Suppressor macrophage treated with lipopolysaccharide for 4 hours (primary cell): ENCODE data around the gene IL26.
A peak's percentile ranks its signal among the peaks of the same experiment; 100 is the strongest.
"Not testable (repeated sequence)": the region's sequence is repeated elsewhere in the genome, so short reads cannot be mapped to it uniquely, and the experiment has no call there.

ENCODE experiments used
- DNase-seq: peaks from one replicate; pipeline ENCODE4 v3.0.0-alpha.2; 2020

IL26 gene

GRCh38 chr12:68239309-68239982 is 13.8 kb upstream of the IL26 start:
- DNase-seq = no peak

GRCh38 chr12:68237619-68238018 is 12.0 kb upstream of the IL26 start:
- no peak for DNase-seq

DNA sequence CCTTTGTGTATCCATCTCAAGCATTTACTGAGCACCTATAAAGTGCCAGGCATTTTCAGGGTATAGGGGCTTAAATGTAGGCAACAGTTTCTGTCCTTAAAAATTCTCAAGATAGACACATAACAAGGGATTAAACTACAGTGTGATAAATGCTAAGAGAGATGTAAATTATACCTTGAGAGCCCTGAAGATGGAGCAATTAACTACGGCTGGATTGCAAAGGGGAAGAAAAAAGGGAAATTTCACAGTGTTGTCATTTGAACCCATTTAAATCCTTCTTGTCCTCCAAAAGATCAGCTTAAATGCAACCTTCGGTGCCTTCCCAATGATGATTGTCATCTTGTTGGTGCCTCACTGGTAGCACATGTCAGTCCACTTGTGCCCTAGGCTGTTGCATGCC is 11.5 kb upstream of the IL26 start:
- peak; percentile 24 for DNase-seq

DNA sequence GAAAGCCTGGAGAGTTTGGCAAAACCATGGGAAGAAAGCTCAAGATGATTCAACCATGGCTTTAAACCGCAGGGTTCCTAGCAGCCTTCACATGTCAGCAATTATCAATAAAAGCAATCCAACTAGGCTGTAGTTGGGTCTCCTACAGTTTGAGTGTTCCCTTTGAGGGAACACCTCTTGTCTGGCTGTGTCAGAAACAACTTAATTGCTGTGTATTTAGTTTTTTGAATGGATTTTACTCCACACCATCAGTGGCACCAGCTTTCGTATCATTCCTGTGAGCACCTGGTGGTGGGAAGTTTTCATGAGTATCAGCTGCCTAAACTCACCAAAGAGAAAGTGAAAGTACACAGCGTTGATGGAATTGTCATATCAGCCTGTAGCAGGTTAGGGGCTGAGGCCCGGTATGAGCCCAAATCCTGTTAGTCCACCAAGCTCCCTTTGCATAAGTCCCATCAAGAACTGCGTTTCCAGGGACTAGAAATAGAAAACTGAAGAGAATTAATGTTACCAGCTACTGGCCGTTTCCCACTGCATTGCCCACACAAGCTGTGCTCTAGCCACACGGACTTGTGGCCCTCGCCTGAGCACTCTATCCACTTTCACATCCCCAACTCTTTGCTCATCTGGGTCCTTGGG is 10.9 kb upstream of the IL26 start:
- peak; percentile 35 for DNase-seq

GRCh38 chr12:68235576-68235975 is 10.0 kb upstream of the IL26 start:
- peak; percentile 12 for DNase-seq

GRCh38 chr12:68234140-68234539 is 8.5 kb upstream of the IL26 start:
- DNase-seq = no peak

DNA sequence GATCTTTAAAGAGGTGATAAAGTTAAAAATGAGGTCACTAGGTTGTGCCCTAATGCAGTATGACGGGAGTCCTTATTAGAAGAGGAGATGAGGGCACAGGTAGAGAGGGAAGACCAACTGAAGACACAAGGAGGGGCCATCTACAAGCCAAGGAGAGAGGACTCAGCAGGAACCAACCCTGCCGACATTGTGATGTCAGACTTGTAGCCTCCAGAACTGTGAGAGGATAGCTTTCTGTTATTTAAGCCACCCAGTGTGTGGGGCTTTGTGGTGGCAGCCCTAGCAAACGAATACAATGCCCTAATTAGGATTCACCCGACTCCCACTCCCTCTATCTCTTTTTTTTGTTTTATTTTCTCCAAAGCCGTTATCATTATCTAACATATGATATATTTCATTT is 7.9 kb upstream of the IL26 start:
- DNase-seq = no peak

GRCh38 chr12:68231691-68232090 is 6.1 kb upstream of the IL26 start:
- no peak for DNase-seq

DNA sequence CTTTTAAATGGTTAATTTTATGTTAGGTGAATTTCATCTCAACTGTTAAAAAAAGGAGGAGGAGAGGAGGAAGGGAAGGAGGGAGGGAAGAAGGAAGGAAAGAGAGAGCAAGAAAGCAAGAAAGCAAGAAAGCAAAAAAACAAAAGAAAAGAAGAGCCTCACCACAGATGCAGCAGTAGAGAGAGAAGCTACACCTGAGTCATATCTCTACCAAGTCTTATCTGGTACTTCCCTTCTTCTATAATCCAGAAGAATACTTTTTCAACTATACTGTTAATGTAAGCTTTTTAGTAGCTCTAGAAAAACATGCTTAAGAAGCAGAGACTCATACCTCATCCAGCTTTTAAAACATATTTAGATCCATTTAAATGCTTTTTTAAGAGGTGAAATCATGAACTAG is 5.6 kb upstream of the IL26 start:
- DNase-seq = no peak

GRCh38 chr12:68229956-68230355 is 4.3 kb upstream of the IL26 start:
- no peak for DNase-seq

GRCh38 chr12:68227356-68227755 is 1.7 kb upstream of the IL26 start:
- DNase-seq = no peak

- no peak for DNase-seq
Measured at GRCh38 chr12:68224613-68225285, 861 bp downstream of the IL26 start.

- DNase-seq = peak; percentile 79
Measured at GRCh38 chr12:68223067-68223747, 2.4 kb downstream of the IL26 start.

DNA sequence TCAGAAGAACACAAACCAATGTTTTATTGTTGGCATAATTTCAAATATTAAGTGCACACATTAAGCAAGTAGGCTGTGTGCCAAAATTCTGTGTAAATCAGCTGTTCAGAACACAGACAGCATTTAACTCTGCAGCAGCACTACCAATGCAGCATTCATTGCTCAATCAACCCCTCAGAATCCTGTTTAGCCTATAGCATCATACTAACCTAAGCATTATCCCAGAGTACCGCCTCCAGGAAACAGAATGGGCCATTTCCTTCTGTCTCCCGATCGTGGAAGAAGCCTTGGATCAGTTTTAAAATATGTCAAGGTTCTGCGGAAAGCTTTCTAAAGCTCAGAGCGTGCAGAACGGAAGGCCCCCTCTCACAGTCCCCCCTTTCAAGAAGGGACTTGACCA is 3.3 kb downstream of the IL26 start:
- DNase-seq = no peak

DNA sequence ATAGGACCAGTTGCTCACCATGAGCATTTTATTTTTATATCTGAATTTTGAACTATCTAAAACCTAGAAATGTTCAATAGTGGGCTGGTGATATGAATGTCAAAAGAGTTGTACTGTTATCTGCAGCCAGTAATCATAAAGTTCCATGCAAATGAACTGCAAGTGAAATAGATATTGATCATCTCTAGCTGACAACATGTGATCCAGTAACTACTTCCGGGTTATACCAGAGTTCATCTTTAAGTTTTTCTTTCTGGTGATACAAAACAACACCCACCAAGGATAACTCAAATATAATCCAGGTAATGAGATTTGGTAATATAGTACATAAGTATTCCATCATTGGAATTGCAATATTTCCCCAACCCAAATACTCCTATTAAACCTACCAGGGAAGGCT is 4.1 kb downstream of the IL26 start:
- DNase-seq = no peak

- no peak for DNase-seq
Measured at GRCh38 chr12:68210875-68211274, 14.7 kb downstream of the IL26 start.

DNA sequence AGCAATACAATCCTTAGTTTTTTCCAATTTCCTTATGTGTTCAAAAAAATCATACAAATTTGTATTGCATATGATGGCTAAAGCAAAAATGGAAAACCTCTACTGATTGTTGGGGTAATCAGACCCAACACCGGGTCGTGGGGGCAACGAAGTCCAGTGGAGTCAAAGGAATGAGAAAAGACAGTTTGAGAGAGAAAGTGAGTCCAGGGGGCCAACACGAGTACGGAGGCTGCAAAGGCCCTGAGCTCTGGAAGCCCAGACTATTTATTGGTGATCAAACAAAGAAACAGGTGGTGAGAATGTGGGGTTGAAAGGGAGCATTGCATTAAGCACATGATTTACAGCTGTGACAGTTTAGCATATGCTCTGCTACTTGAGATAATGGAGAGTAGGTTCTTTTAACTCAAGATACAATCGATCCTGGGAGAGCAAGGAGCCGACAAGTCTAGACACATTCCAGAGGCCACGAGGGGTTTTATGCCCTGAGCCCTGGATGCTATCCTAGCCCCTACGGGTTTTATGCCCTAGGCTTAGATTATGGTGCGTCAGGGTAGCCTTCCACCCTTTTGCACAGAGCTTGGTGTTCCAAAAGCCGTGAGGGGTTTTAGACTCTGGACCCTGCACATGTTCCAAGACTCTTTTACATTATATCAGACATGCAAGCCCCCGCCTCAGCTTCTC is 16.4 kb downstream of the IL26 start:
- DNase-seq = not testable (repeated sequence)

DNA sequence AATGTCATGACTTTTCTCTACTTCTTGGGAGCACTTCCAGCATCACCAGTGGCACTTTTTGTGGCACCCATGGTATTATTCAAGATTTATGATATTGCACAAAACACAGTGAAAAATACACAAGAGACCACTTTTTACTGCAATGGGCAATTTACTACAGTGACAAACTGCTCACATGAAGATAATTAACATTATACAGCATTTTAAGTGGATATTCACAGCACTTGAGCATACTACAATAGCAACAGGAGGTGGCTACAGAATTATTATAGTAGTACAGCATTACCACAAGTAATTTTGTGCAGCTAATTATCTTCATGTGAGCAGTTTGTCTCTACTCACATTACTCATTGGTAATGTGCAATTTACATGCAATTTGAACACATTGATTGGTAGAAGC is 18.3 kb downstream of the IL26 start:
- no peak for DNase-seq

DNA sequence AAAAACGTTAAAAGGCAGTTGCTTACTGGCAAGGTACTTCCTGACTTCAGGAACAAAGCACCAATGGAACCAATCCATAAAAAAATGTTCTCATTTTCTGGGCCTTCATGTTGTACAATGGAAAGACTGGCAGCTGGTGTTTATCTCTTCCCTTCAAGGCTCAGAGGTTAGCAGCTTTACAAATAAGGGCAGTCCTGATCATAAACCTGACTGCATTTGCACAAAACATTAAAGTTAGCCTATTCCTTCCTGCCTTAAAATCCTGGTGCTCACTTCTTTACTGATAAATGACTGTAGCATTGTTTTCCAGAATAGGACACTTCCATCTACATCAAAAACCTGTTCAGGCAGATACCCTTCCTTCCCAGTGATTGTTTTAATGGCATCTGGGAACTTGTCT is 19.2 kb downstream of the IL26 start:
- DNase-seq = no peak

DNA sequence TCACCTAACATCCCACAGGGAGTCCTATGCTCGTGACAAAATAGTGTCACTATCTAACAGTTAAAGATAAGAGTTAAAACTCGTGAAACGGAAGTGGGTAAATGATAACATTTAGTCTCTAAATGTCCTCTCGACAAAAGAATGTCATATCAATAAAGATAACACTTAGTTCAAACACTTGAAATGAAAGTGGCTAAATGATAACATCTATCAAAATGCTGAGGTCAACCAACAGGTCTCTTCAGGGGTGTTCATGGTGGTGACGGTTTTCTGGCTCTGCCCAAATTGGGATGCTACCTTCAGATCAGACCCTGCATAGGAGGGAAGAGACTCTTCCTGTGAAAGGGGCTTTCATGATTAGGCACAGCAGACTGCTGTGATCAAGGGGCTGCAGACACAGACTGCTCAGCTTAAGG is 22.1 kb downstream of the IL26 start:
- no peak for DNase-seq

- DNase-seq = no peak
Measured at GRCh38 chr12:68200854-68201253, 24.8 kb downstream of the IL26 start.

- no peak for DNase-seq
Measured at GRCh38 chr12:68199127-68199526, 26.5 kb downstream of the IL26 start.

GRCh38 chr12:68198507-68199086 is 27.0 kb downstream of the IL26 start:
- DNase-seq = no peak
